OCI-LY7 (cell line): ENCODE data around the gene MCM5. TPM values are rescaled to one million over a fixed set of nuclear protein-coding genes. Genes with fewer than 3 reads are reported as not detected.

ENCODE experiments used
- BruUV-seq: library from RNA; stranded (reverse); fragments of 400-500 nt; replicated peaks from 2 replicates; lab custom pipeline; 2021; lab: Mats Ljungman, UMichigan
- CTCF ChIA-PET: fragments of 300-600 bp; sonication (Branson Sonifier 250); formaldehyde crosslinking; loops from one replicate; lab custom pipeline; 2022; ENCODE audit warnings: antibody characterized with exemption; ENCODE audit not compliant: unreplicated experiment; lab: Charles Lee
- POLR2A ChIA-PET: fragments of 300-600 bp; sonication (Branson Sonifier 250); formaldehyde crosslinking; loops from one replicate; lab custom pipeline; 2022; ENCODE audit warnings: antibody characterized with exemption; lab: Charles Lee
- DNase-seq: peaks from one replicate; pipeline ENCODE4 v3.0.0-alpha.2; 2015; ENCODE audit warnings: low spot score
- H2AFZ ChIP-seq: fragments of 200-600 bp; sonication (generic), shearing (Covaris generic); 2 replicates; pipeline ENCODE4 v1.6.1; 2014; ENCODE audit warnings: mild to moderate bottlenecking, antibody characterized with exemption, low read length, moderate library complexity
- H3K27ac ChIP-seq: fragments of 200-600 bp; sonication (generic); 2 replicates; pipeline ENCODE4 v1.5.1; 2014; ENCODE audit warnings: mixed run types, low read depth, mild to moderate bottlenecking, moderate library complexity, low read length, inconsistent platforms; ENCODE audit not compliant: poor library complexity, severe bottlenecking
- H3K36me3 ChIP-seq: fragments of 200-600 bp; sonication (generic); 2 replicates; pipeline ENCODE4 v1.6.1; 2014; ENCODE audit warnings: mild to moderate bottlenecking, antibody characterized with exemption, low read length, moderate library complexity, mixed read lengths; ENCODE audit not compliant: insufficient read depth
- H3K4me1 ChIP-seq: fragments of 200-600 bp; sonication (generic); 2 replicates; pipeline ENCODE4 v1.5.1; 2014; ENCODE audit warnings: mild to moderate bottlenecking, low read length; ENCODE audit not compliant: insufficient read depth, poor library complexity, severe bottlenecking
- H3K4me2 ChIP-seq: fragments of 200-600 bp; sonication (generic); 2 replicates; pipeline ENCODE4 v1.6.1; 2014; ENCODE audit warnings: mild to moderate bottlenecking, low read length
- H3K4me3 ChIP-seq: fragments of 200-600 bp; sonication (generic); 2 replicates; pipeline ENCODE4 v1.5.1; 2014; ENCODE audit warnings: mild to moderate bottlenecking, low read depth, low read length; ENCODE audit not compliant: poor library complexity, severe bottlenecking
- H3K79me2 ChIP-seq: fragments of 200-600 bp; sonication (generic); 2 replicates; pipeline ENCODE4 v1.6.1; 2016; ENCODE audit warnings: low read depth, mild to moderate bottlenecking, low read length, moderate library complexity, mixed read lengths; ENCODE audit not compliant: insufficient read depth
- H3K9me2 ChIP-seq: fragments of 200-600 bp; sonication (generic); 2 replicates; pipeline ENCODE4 v1.6.1; 2016; ENCODE audit warnings: mild to moderate bottlenecking, low read length, mixed read lengths; ENCODE audit not compliant: insufficient read depth
- H3K9me3 ChIP-seq: fragments of 200-600 bp; sonication (generic); 2 replicates; pipeline ENCODE4 v1.6.1; 2014; ENCODE audit warnings: mild to moderate bottlenecking, mixed run types, low read length, mixed read lengths
- H4K20me1 ChIP-seq: fragments of 200-600 bp; sonication (generic); 2 replicates; pipeline ENCODE4 v1.6.1; 2014; ENCODE audit warnings: mild to moderate bottlenecking, antibody characterized with exemption, low read length, moderate library complexity, mixed read lengths; ENCODE audit not compliant: insufficient read depth
- CTCF ChIP-seq: fragments of 200-600 bp; sonication (generic); conservative IDR thresholded peaks from 2 replicates; pipeline ENCODE4 v1.5.1; 2014; ENCODE audit warnings: mild to moderate bottlenecking, antibody characterized with exemption, low read length, moderate library complexity, mixed read lengths
- EZH2phosphoT487 ChIP-seq: fragments of 200-600 bp; sonication (generic); IDR thresholded peaks from 2 replicates; pipeline ENCODE4 v1.6.1; 2018; ENCODE audit warnings: low read depth, borderline replicate concordance, mild to moderate bottlenecking, mixed run types, antibody characterized with exemption, low read length, moderate library complexity, mixed read lengths
- intact Hi-C: fragments of 100-400 bp; cut with micrococcal nuclease; formaldehyde crosslinking; loops from one replicate; pipeline ENCODE4 v1.10.0; 2022; ENCODE audit not compliant: unreplicated experiment
- total RNA-seq, 2 experiments: library from RNA; depleted of rRNA in 1 of 2; stranded (reverse); fragments of >200 nt in 1 of 2; shearing (Covaris generic) in 1 of 2; gene quantifications; 2 replicates each; pipeline ENCODE4 v1.2.3, GENCODE V29; 2014 to 2022

Gene MCM5
- total RNA-seq, 2 experiments from 2014 or later: 242 to 360 TPM

GRCh38 chr22:35448523-35448922 lies 48.6 kb downstream of the MCM5 start:
- no TSS peak for BruUV-seq
- CTCF ChIA-PET: no interaction called here
- DNase-seq: no peak
- H3K9me2 ChIP-seq: no peaks in the 10 kb centered on the region
- no peaks in the 10 kb centered on the region for H3K4me1 ChIP-seq
- intact Hi-C loops: no loop called here
- no peak overlapping the region for H3K4me2 ChIP-seq
- H3K79me2 ChIP-seq: no peaks in the 10 kb centered on the region
- POLR2A ChIA-PET: no interaction called here
- H3K27ac ChIP-seq: no peak overlapping the region
- H3K36me3 ChIP-seq: peaks cover 74% of the 10 kb centered on the region
- H3K9me3 ChIP-seq: no peaks in the 10 kb centered on the region
- no peak overlapping the region for H2AFZ ChIP-seq
- TF ChIP-seq CTCF (no peak), EZH2phosphoT487 (no peak)
- no peak overlapping the region for H3K4me3 ChIP-seq
- H4K20me1 ChIP-seq: no peaks in the 10 kb centered on the region

GRCh38 chr22:35449829-35450689 lies 50.1 kb downstream of the MCM5 start:
- no peaks in the 10 kb centered on the region for H3K9me2 ChIP-seq
- TF ChIP-seq EZH2phosphoT487 (no peak), CTCF (no peak)
- POLR2A ChIA-PET: no interaction called here
- intact Hi-C loops: no loop called here
- no peak overlapping the region for H3K4me3 ChIP-seq
- CTCF ChIA-PET: no interaction called here
- no peak overlapping the region for H3K27ac ChIP-seq
- DNase-seq: no peak
- H4K20me1 ChIP-seq: no peaks in the 10 kb centered on the region
- no peak overlapping the region for H2AFZ ChIP-seq
- H3K4me2 ChIP-seq: no peak overlapping the region
- H3K9me3 ChIP-seq: no peaks in the 10 kb centered on the region
- H3K79me2 ChIP-seq: no peaks in the 10 kb centered on the region
- H3K4me1 ChIP-seq: no peaks in the 10 kb centered on the region
- H3K36me3 ChIP-seq: peaks cover 72% of the 10 kb centered on the region
- BruUV-seq: no TSS peak
